GM12878 (cell line): ENCODE measurements around the gene CFAP57. TPM values are rescaled to one million over a fixed set of nuclear protein-coding genes. Genes with fewer than 3 reads are reported as not detected.

Experiments
- ATAC-seq: fragments of 200-7000 bp; cut with Tn5 transposase; 3 replicates; pipeline ENCODE4 v1.9.1; 2020; ENCODE audit warnings: mild to moderate bottlenecking, moderate library complexity
- BruUV-seq: library from RNA; stranded (reverse); fragments of 400-500 nt; replicated peaks from 2 replicates; lab custom pipeline; 2021; lab: Mats Ljungman, UMichigan
- CTCF ChIA-PET: fragments of 300-600 bp; sonication (Branson Sonifier 250); formaldehyde crosslinking; extraction: SDS; loops from one replicate; lab custom pipeline; 2021; ENCODE audit warnings: inconsistent platforms; lab: Yijun Ruan, JAX
- POLR2A ChIA-PET: fragments of 350-600 bp; formaldehyde crosslinking; extraction: SDS; loops from one replicate; lab custom pipeline; 2021; ENCODE audit warnings: inconsistent platforms; lab: Charles Lee
- RAD21 ChIA-PET: fragments of 300-600 bp; sonication (Branson Sonifier 250); formaldehyde crosslinking; loops from one replicate; lab custom pipeline; 2023; ENCODE audit warnings: antibody characterized with exemption; ENCODE audit not compliant: unreplicated experiment; lab: Charles Lee
- SMC1A ChIA-PET: fragments of 300-600 bp; sonication (Branson Sonifier 250); formaldehyde crosslinking; loops from one replicate; lab custom pipeline; 2023; ENCODE audit not compliant: unreplicated experiment, uncharacterized antibody; lab: Charles Lee
- DNase-seq: peaks from one replicate; pipeline ENCODE4 v3.0.0-alpha.2; 2011; ENCODE audit warnings: low read depth, low spot score
- FAIRE-seq: peaks from 3 replicates; lab custom pipeline; 2011; peaks lifted over from hg19 to GRCh38; lab: Jason Lieb, UNC
- H2AFZ ChIP-seq: 2 replicates; pipeline ENCODE4 v1.6.0; 2011; ENCODE audit warnings: low read depth, low read length, control low read depth; ENCODE audit not compliant: control insufficient read depth
- H3K27ac ChIP-seq: 2 replicates; pipeline ENCODE4 v1.5.1; 2011; ENCODE audit warnings: control low read depth; ENCODE audit not compliant: control insufficient read depth, insufficient read depth
- H3K27me3 ChIP-seq, 2 experiments: replicated peaks in 1 of 2; 2 replicates each; pipeline versions ENCODE4 v1.6.0 to v1.6.1; 2011; ENCODE audit warnings: low read length in 1 of 2; ENCODE audit not compliant: control insufficient read depth in 2 of 2, insufficient read depth in 2 of 2
- H3K36me3 ChIP-seq, 2 experiments: 2 replicates each; pipeline ENCODE4 v1.5.1; 2011; ENCODE audit warnings: low read length in 1 of 2; ENCODE audit not compliant: control insufficient read depth in 2 of 2, insufficient read depth in 2 of 2
- H3K4me1 ChIP-seq: 2 replicates; pipeline ENCODE4 v1.6.1; 2011; ENCODE audit warnings: mild to moderate bottlenecking, low read length, moderate library complexity, mixed read lengths; ENCODE audit not compliant: control insufficient read depth, insufficient read depth
- H3K4me2 ChIP-seq: 2 replicates; pipeline ENCODE4 v1.6.0; 2011; ENCODE audit warnings: control low read depth; ENCODE audit not compliant: control insufficient read depth, insufficient read depth
- H3K4me3 ChIP-seq: fragments of 200-600 bp; sonication (generic); 2 replicates; pipeline ENCODE4 v1.5.1; 2016
- H3K79me2 ChIP-seq: 2 replicates; pipeline ENCODE4 v1.6.0; 2011; ENCODE audit warnings: low read length; ENCODE audit not compliant: control insufficient read depth, insufficient read depth
- H3K9ac ChIP-seq: 2 replicates; pipeline ENCODE4 v1.8.0; 2011; ENCODE audit warnings: low read length, control low read depth, mixed read lengths; ENCODE audit not compliant: control insufficient read depth, insufficient read depth
- H3K9me3 ChIP-seq: replicated peaks from 3 replicates; pipeline ENCODE4 v1.5.1; 2011; ENCODE audit warnings: mild to moderate bottlenecking, low read length; ENCODE audit not compliant: control insufficient read depth, insufficient read depth
- H4K20me1 ChIP-seq: 2 replicates; pipeline ENCODE4 v1.6.0; 2011; ENCODE audit not compliant: control insufficient read depth, insufficient read depth
- BACH1 ChIP-seq: fragments of 450-650 bp; IDR thresholded peaks from 2 replicates; pipeline ENCODE4 v1.6.1; 2017; ENCODE audit warnings: mild to moderate bottlenecking, borderline replicate concordance
- CREM ChIP-seq: IDR thresholded peaks from 2 replicates; pipeline ENCODE4 v1.6.1; 2014; ENCODE audit warnings: antibody characterized with exemption, low read depth
- EGR1 ChIP-seq, 2 experiments: IDR thresholded peaks; 1 replicate in 1 of 2; 2 replicates in 1 of 2; pipeline ENCODE4 v1.6.1; 2011 to 2012; ENCODE audit warnings: low read depth in 2 of 2, low read length in 2 of 2, borderline replicate concordance in 1 of 2, mild to moderate bottlenecking in 1 of 2, moderate library complexity in 1 of 2
- HDGF ChIP-seq: fragments of 450-650 bp; IDR thresholded peaks from 2 replicates; pipeline ENCODE4 v1.6.1; 2016; ENCODE audit warnings: antibody characterized with exemption
- HSF1 ChIP-seq: fragments of 150-350 bp; IDR thresholded peaks from 2 replicates; pipeline ENCODE4 v1.6.1; 2014; ENCODE audit warnings: mild to moderate bottlenecking, low read depth, low read length
- KLF5 ChIP-seq: fragments of 450-650 bp; IDR thresholded peaks from 2 replicates; pipeline ENCODE4 v1.6.1; 2014; ENCODE audit warnings: mild to moderate bottlenecking; ENCODE audit not compliant: partially characterized antibody
- LARP7 ChIP-seq: fragments of 450-650 bp; IDR thresholded peaks from 2 replicates; pipeline ENCODE4 v1.6.1; 2017; ENCODE audit warnings: mild to moderate bottlenecking
- NFIC ChIP-seq: IDR thresholded peaks from 2 replicates; pipeline ENCODE4 v1.6.1; 2012; ENCODE audit warnings: low read depth, mild to moderate bottlenecking, inconsistent platforms, low read length, moderate library complexity
- NR2C1 ChIP-seq: fragments of 450-650 bp; IDR thresholded peaks from 2 replicates; pipeline ENCODE4 v1.6.1; 2017; ENCODE audit warnings: antibody characterized with exemption, mild to moderate bottlenecking, moderate library complexity
- POLR2AphosphoS5 ChIP-seq: IDR thresholded peaks from 2 replicates; pipeline ENCODE4 v1.6.1; 2011; ENCODE audit warnings: mild to moderate bottlenecking, low read length, inconsistent platforms
- RCOR1 ChIP-seq: conservative IDR thresholded peaks from 2 replicates; pipeline ENCODE4 v1.6.1; 2012; ENCODE audit warnings: low read depth, low read length, improper control_type of control experiment
- SIX5 ChIP-seq: IDR thresholded peaks from 2 replicates; pipeline ENCODE4 v1.6.1; 2011; ENCODE audit warnings: mild to moderate bottlenecking, low read depth, low read length, moderate library complexity; ENCODE audit not compliant: severe bottlenecking
- SPI1 ChIP-seq: IDR thresholded peaks from 2 replicates; pipeline ENCODE4 v1.6.1; 2011; ENCODE audit warnings: low read depth, mild to moderate bottlenecking, low read length, moderate library complexity, borderline replicate concordance; ENCODE audit not compliant: insufficient read depth
- ZNF207 ChIP-seq: fragments of 450-650 bp; IDR thresholded peaks from 2 replicates; pipeline ENCODE4 v1.6.1; 2014; ENCODE audit warnings: antibody characterized with exemption, mild to moderate bottlenecking, borderline replicate concordance
- WGBS: methylation state at CpG from one replicate; pipeline ENCODE4 v1.1.6; 2016; ENCODE audit warnings: low lambda C conversion rate; ENCODE audit not compliant: insufficient replicate concordance, insufficient coverage; ENCODE audit errors: missing lambda C conversion rate; 5-methylcytosine and 5-hydroxymethylcytosine counted together
- in situ Hi-C: fragments of 300-500 bp; cut with MboI; formaldehyde crosslinking; loops from 9 replicates; pipeline ENCODE4 v1.14.3; 2018; ENCODE audit warnings: mixed read lengths
- intact Hi-C: fragments of 100-400 bp; cut with micrococcal nuclease; formaldehyde crosslinking; loops from one replicate; pipeline ENCODE4 v1.14.2; 2022; ENCODE audit not compliant: unreplicated experiment
- polyA plus RNA-seq, 11 experiments: library from polyadenylated mRNA; depleted of rRNA in 4 of 11; unstranded in 6 of 11; stranded (reverse) in 5 of 11; fragments of >200 nt; fragmentation: Nextera tagmentation in 4 of 11; fragmentation: Illumina TruSeq in 1 of 11; extraction: Ambion mirVana in 4 of 11; extraction: Trizol in 1 of 11; gene quantifications; 1 replicate in 1 of 11; 2 replicates in 10 of 11; pipeline versions ENCODE4 v1.2.1 to v1.2.3, GENCODE V29; 2011 to 2016; ENCODE audit warnings: inconsistent platforms in 2 of 11, missing spikeins in 2 of 11, low read depth in 1 of 11
- total RNA-seq, 4 experiments: library from RNA; depleted of rRNA in 3 of 4; stranded (reverse); fragments of >200 nt in 3 of 4; fragmentation: Illumina TruSeq in 1 of 4; extraction: Trizol in 1 of 4; gene quantifications; 2 replicates each; pipeline versions ENCODE4 v1.2.1 to v1.2.3, GENCODE V29; 2013 to 2021
- TF ChIP-seq, protein P1 (sequence below): IDR thresholded peaks from 2 replicates; pipeline ENCODE4 v1.6.1; 2011; ENCODE audit warnings: borderline replicate concordance, low read depth, mild to moderate bottlenecking, moderate library complexity, mixed read lengths, low read length; ENCODE audit not compliant: insufficient read depth; ENCODE audit errors: extremely low read length
- TF ChIP-seq, protein P2 (sequence below): IDR thresholded peaks from 2 replicates; pipeline ENCODE4 v1.6.1; 2011; ENCODE audit warnings: low read depth, low read length, improper control_type of control experiment, borderline replicate concordance

Gene CFAP57
- total and polyA plus RNA-seq, 10 of the 15 experiments (the other 5 are each of a cell fraction or from before 2014, with no cell fraction given): 0.45 to 4.8 (median 1.3) TPM

DNA sequence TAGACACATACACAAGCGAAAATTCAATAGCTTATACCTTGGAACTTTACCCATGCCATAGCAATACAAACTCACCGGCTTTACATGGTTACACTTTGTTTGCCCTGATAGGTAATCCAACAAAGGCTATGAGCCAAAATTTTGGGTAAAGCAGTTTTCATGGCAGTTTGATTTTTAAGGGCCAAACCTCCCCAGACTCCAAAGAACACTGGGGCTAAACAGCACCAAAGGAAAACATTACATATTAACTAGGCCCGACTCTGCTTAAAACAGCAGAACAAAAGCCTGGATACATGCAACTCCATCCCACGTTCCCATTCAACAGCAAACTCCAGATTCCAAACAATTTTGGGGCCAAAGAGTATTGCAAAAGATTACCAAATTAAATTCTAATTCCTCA lies 93.3 kb downstream of the CFAP57 start:
- H4K20me1 ChIP-seq: no peaks in the 10 kb centered on the region
- no peak for FAIRE-seq
- SMC1A ChIA-PET: no interaction called here
- no peaks in the 10 kb centered on the region for H3K79me2 ChIP-seq
- H3K36me3 ChIP-seq: no peaks in the 10 kb centered on the region
- BruUV-seq: no TSS peak
- intact Hi-C loops: no loop called here
- RAD21 ChIA-PET: no interaction called here
- no peaks in the 10 kb centered on the region for H3K4me1 ChIP-seq
- no peak overlapping the region for H3K27ac ChIP-seq
- no peak for DNase-seq
- no peak for TF ChIP-seq EGR1 (IDR thresholded peaks at IDR 0.05; ENCODE audit: borderline replicate concordance in 1 of 2, low read depth in 2 of 2, low read length in 2 of 2)
- in situ Hi-C loops: no loop called here
- no peaks in the 10 kb centered on the region for H3K27me3 ChIP-seq
- no peak overlapping the region for H3K4me3 ChIP-seq
- no peaks in the 10 kb centered on the region for H3K9me3 ChIP-seq
- H3K9ac ChIP-seq: no peak overlapping the region
- H3K4me2 ChIP-seq: no peak overlapping the region
- CTCF ChIA-PET: no interaction called here
- no peak overlapping the region for H2AFZ ChIP-seq
- no peak for ATAC-seq
- 41% methylated on average over 4 of the region's 4 CpGs for WGBS
- POLR2A ChIA-PET: no interaction called here

- no peak overlapping the region for H3K27ac ChIP-seq
- ChIA-PET CTCF (interaction anchor here (0.6 kb wide), 2 partner anchors 16 to 196 kb away, joined by 3 to 4 read pairs; no protein-coding TSS in a partner anchor), SMC1A (no interaction called here), POLR2A (interaction anchor here (0.7 kb wide), 1 partner anchor 28 kb away, joined by 5 read pairs; no protein-coding TSS in a partner anchor), RAD21 (interaction anchor here (0.7 kb wide), 1 partner anchor 14 kb away, joined by 5 read pairs; no protein-coding TSS in a partner anchor)
- 100% methylated on average over 1 of the region's 1 CpG for WGBS
- ATAC-seq: no peak
- FAIRE-seq: no peak
- H3K36me3 ChIP-seq: no peaks in the 10 kb centered on the region
- no peak for DNase-seq
- no peaks in the 10 kb centered on the region for H3K4me1 ChIP-seq
- H3K9me3 ChIP-seq: no peaks in the 10 kb centered on the region
- H3K4me2 ChIP-seq: no peak overlapping the region
- intact Hi-C loops (no loop called here), in situ Hi-C loops (no loop called here)
- no peak overlapping the region for H3K4me3 ChIP-seq
- H4K20me1 ChIP-seq: no peaks in the 10 kb centered on the region
- no TSS peak for BruUV-seq
- no peaks in the 10 kb centered on the region for H3K79me2 ChIP-seq
- no peaks in the 10 kb centered on the region for H3K27me3 ChIP-seq
- H2AFZ ChIP-seq: no peak overlapping the region
- no peak overlapping the region for H3K9ac ChIP-seq
- TF ChIP-seq BACH1 (no peak), NFIC (no peak), CREM (no peak), RCOR1 (no peak), POLR2AphosphoS5 (no peak), HDGF (no peak), HSF1 (no peak), SPI1 (no peak), NR2C1 (no peak), KLF5 (no peak), LARP7 (no peak), ZNF207 (no peak), SIX5 (no peak)
- TF ChIP-seq, protein P1, sequence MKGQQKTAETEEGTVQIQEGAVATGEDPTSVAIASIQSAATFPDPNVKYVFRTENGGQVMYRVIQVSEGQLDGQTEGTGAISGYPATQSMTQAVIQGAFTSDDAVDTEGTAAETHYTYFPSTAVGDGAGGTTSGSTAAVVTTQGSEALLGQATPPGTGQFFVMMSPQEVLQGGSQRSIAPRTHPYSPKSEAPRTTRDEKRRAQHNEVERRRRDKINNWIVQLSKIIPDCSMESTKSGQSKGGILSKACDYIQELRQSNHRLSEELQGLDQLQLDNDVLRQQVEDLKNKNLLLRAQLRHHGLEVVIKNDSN: no peak
- TF ChIP-seq, protein P2, sequence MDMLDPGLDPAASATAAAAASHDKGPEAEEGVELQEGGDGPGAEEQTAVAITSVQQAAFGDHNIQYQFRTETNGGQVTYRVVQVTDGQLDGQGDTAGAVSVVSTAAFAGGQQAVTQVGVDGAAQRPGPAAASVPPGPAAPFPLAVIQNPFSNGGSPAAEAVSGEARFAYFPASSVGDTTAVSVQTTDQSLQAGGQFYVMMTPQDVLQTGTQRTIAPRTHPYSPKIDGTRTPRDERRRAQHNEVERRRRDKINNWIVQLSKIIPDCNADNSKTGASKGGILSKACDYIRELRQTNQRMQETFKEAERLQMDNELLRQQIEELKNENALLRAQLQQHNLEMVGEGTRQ: no peak
Observed at GRCh38 chr1:43266881-43267280, 94.8 kb downstream of the CFAP57 start.
